Nephron (organoid): ENCODE data around the gene IPCEF1.
"Not testable (repeated sequence)": the region's sequence is repeated elsewhere in the genome, so short reads cannot be mapped to it uniquely, and the experiment has no call there.

Experiments used
- H3K27ac Mint-ChIP-seq, 3 experiments: 2 replicates each; pipeline ENCODE4 v1.8.0; 2020; ENCODE audit warnings: mixed read lengths in 3 of 3, mild to moderate bottlenecking in 2 of 3, moderate library complexity in 1 of 3
- H3K27me3 Mint-ChIP-seq: 2 replicates; pipeline ENCODE4 v1.8.0; 2021; ENCODE audit warnings: low read depth, mild to moderate bottlenecking, moderate library complexity, mixed read lengths
- H3K36me3 Mint-ChIP-seq: 2 replicates; pipeline ENCODE4 v1.8.0; 2020; ENCODE audit warnings: low read depth, mixed read lengths
- H3K4me1 Mint-ChIP-seq: 2 replicates; pipeline ENCODE4 v1.8.0; 2020; ENCODE audit warnings: mixed read lengths
- H3K4me3 Mint-ChIP-seq, 3 experiments: 2 replicates each; pipeline ENCODE4 v1.8.0; 2020; ENCODE audit warnings: mild to moderate bottlenecking in 3 of 3, mixed read lengths in 3 of 3, moderate library complexity in 2 of 3
- H3K9me3 Mint-ChIP-seq: 2 replicates; pipeline ENCODE4 v1.8.0; 2020; ENCODE audit warnings: mixed read lengths
- TF ChIP-seq, protein P1 (sequence below), 3 experiments: fragments of 200-600 bp; sonication (generic); IDR thresholded peaks; one replicate each; pipeline ENCODE4 v1.5.0; 2021; ENCODE audit warnings: antibody characterized with exemption in 3 of 3; ENCODE audit not compliant: unreplicated experiment in 3 of 3

IPCEF1 gene

DNA sequence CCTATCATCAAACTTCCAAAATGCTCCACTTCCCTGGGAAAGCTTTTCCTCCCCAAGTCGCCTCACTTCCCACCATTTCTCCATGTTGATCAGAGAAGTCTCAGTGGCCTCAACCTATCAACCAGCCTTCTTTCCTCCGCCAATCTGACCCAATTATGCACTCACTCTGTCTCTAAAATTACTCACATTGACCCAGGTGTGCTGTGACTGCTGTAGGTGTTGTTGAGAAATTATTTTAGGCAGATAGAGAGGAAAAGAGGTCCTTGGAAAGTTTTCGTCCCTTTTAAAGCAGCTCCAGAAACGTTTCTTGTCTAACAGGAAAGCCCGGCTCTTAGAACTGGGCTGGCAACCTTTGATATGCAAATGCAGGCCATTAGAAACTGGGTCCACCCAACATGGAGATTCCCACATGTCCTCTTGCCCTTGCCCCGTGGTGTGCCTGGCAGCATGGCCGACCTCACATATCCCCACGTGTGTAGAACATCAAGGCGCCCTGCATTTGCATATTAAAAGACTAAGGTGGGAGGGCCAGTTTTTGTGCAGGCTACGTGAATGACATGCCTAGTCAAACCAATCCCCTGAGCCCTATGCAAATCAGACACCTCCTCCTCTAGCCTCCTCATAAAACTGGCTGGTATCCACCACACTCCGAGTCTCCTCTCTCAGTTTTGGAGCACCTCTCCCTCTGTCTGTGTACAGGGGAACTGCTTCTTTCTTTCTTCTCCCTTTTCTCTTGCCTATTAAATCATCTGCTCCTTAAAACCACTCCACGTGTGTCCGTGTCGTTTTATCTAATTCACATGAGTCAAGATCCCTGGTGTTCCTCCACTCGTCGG is 12.9 kb downstream of the IPCEF1 start:
- Mint-ChIP-seq H3K4me1 (peaks cover 27% of the 10 kb centered on the region), H3K27me3 (no peaks in the 10 kb centered on the region), H3K4me3 (peak overlapping the region; percentile 3 to 44 (median 35)), H3K27ac (peak overlapping the region; percentile 67 to 83 (median 71)), H3K9me3 (no peaks in the 10 kb centered on the region), H3K36me3 (no peaks in the 10 kb centered on the region)
- TF ChIP-seq, protein P1, sequence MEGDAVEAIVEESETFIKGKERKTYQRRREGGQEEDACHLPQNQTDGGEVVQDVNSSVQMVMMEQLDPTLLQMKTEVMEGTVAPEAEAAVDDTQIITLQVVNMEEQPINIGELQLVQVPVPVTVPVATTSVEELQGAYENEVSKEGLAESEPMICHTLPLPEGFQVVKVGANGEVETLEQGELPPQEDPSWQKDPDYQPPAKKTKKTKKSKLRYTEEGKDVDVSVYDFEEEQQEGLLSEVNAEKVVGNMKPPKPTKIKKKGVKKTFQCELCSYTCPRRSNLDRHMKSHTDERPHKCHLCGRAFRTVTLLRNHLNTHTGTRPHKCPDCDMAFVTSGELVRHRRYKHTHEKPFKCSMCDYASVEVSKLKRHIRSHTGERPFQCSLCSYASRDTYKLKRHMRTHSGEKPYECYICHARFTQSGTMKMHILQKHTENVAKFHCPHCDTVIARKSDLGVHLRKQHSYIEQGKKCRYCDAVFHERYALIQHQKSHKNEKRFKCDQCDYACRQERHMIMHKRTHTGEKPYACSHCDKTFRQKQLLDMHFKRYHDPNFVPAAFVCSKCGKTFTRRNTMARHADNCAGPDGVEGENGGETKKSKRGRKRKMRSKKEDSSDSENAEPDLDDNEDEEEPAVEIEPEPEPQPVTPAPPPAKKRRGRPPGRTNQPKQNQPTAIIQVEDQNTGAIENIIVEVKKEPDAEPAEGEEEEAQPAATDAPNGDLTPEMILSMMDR (IDR thresholded peaks at IDR 0.05; ENCODE audit: unreplicated experiment in 3 of 3), result peak; percentile 33 to 53 (median 48)

DNA sequence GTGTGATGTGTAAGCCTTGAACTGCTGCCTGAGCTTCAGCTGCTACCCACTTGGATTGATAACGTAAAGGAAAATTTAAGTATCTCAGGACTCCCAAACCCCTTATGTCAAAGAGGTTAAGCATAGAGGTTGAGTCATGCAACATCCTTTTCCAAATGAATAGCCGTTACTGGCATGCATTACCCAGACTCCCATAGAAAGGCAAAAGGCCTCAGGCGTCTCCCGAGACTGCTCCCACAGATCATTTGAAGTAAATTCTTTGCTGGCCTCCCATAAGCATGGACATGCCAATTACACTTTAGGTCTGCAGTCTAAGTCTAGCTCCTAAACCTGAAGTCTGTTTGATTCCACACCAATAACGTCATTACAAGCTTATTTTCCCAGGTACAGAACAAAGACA is 14.7 kb downstream of the IPCEF1 start:
- TF ChIP-seq, protein P1 (IDR thresholded peaks at IDR 0.05; ENCODE audit: unreplicated experiment in 3 of 3), result no peak
- no peaks in the 10 kb centered on the region for H3K36me3 Mint-ChIP-seq
- H3K27me3 Mint-ChIP-seq, result no peaks in the 10 kb centered on the region
- H3K27ac Mint-ChIP-seq, result peak overlapping the region in 2 of 3 experiments; percentile 2 to 74
- H3K4me3 Mint-ChIP-seq, result no peak overlapping the region
- peaks cover 27% of the 10 kb centered on the region for H3K4me1 Mint-ChIP-seq
- no peaks in the 10 kb centered on the region for H3K9me3 Mint-ChIP-seq

DNA sequence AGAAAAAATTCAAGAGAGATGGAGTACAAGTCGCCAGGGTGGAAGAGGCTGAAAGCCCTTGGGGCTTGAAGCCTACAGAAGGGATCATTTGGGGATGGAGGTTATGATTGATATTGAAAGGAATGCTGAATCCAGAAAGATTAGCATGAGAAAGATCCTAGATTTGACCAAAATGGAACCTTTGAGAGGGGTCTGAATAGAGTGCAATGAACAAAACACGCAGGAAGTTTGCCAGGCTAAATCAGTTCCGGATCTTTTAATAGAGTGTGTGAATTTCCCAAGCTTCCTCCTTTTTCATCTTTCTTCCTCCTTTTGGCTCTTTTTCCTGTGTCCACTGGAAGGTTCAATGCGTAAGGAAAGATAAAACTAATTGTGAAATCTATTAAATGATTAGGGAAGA is 15.3 kb downstream of the IPCEF1 start:
- no peak overlapping the region for H3K4me3 Mint-ChIP-seq
- H3K27ac Mint-ChIP-seq, result peak overlapping the region in 2 of 3 experiments; percentile 64 to 74
- H3K4me1 Mint-ChIP-seq, result peaks cover 27% of the 10 kb centered on the region
- no peaks in the 10 kb centered on the region for H3K9me3 Mint-ChIP-seq
- H3K27me3 Mint-ChIP-seq, result no peaks in the 10 kb centered on the region
- no peaks in the 10 kb centered on the region for H3K36me3 Mint-ChIP-seq
- TF ChIP-seq, protein P1 (IDR thresholded peaks at IDR 0.05; ENCODE audit: unreplicated experiment in 3 of 3), result no peak

DNA sequence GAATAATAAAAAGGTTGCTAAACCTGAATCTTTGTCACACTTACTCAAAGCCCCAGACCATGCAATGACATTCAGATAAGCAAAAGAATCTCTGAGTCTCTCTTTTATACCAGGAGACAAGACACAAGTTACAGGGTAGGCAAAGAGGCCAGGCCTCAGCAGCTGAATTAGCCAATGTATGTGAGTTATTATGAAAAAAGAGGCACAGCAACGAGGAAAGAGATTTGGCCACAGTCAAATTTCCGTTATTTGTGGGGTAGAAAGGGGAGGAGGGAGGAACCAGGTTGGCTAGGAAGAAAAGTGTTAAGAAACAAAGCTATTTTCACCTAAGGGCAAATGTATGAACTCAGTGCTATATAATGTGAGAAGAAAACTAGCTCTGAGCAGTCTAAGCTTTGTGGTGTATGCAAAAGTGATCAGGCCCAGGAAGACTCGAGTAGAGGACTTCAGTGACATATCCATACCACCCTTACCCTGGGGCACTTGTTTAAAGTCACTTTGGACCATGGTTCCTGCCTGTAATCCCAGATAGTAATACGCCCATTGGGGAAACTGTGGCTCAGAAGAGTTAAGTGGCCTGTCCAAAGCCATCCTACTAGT is 19.1 kb downstream of the IPCEF1 start:
- TF ChIP-seq, protein P1 (IDR thresholded peaks at IDR 0.05; ENCODE audit: unreplicated experiment in 3 of 3), result no peak
- no peaks in the 10 kb centered on the region for H3K9me3 Mint-ChIP-seq
- peaks cover 17% of the 10 kb centered on the region for H3K4me1 Mint-ChIP-seq
- H3K27ac Mint-ChIP-seq, result no peak overlapping the region
- H3K36me3 Mint-ChIP-seq, result no peaks in the 10 kb centered on the region
- H3K4me3 Mint-ChIP-seq, result no peak overlapping the region
- H3K27me3 Mint-ChIP-seq, result no peaks in the 10 kb centered on the region

DNA sequence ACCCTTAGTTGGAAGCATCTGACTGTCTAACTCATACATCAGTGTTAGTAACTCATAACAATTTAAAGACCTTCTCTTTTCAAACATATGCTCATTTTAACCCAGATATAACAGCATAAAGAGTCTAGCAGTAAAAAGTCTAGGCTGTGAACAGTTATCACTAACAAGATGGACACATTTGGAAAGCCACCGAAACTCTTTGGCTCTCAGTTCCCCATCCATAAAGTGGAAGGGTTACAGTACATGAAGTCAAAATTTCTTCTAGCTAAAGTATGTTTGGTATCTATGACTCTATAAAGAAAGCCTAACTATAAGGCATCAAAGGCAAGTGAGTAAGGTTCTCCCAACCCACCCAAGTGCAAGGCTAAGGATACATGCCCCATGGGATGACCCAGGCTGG is 22.5 kb downstream of the IPCEF1 start:
- H3K9me3 Mint-ChIP-seq, H3K4me3 Mint-ChIP-seq, H3K36me3 Mint-ChIP-seq, H3K27ac Mint-ChIP-seq, H3K27me3 Mint-ChIP-seq, H3K4me1 Mint-ChIP-seq: not testable (repeated sequence)

DNA sequence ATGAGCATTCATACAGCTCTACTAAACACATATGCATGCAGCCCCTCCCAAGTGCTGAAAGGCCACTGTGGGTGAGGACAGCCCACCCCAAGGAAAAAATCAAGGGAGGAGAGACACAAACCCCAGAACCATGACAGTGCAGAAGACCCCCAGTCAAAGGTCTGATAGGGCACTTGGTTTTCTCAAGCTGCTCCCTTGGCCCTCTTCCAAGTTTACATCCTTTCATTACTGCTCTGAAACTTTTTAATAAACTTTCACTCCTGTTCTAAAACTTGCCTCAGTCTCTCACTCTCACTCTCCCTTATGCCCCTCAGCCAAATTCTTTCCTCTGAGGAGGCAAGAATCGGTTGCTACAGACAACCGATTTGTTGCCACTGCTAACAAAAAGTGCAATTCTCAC is 24.9 kb downstream of the IPCEF1 start:
- TF ChIP-seq, protein P1 (IDR thresholded peaks at IDR 0.05; ENCODE audit: unreplicated experiment in 3 of 3), result no peak
- no peak overlapping the region for H3K4me3 Mint-ChIP-seq
- H3K4me1 Mint-ChIP-seq, result peaks cover 6% of the 10 kb centered on the region
- peaks cover 7% of the 10 kb centered on the region for H3K36me3 Mint-ChIP-seq
- H3K9me3 Mint-ChIP-seq, result peaks cover 10% of the 10 kb centered on the region
- H3K27ac Mint-ChIP-seq, result no peak overlapping the region
- H3K27me3 Mint-ChIP-seq, result no peaks in the 10 kb centered on the region
